Mesenchymal stem cell (in vitro differentiated cells and primary cell): Measurements from ENCODE around the gene GARNL3.

Experiments
- DNase-seq: peaks from one replicate; pipeline ENCODE4 v3.0.0-alpha.2; 2013
- H2AFZ ChIP-seq: one replicate; pipeline ENCODE4 v1.6.1; 2013; ENCODE audit warnings: low read depth, mild to moderate bottlenecking, control low read depth, inconsistent platforms, low read length, moderate library complexity
- H2AK5ac ChIP-seq: 2 replicates; pipeline ENCODE4 v1.6.1; 2013; ENCODE audit warnings: low read length, moderate library complexity, mild to moderate bottlenecking, inconsistent platforms; ENCODE audit not compliant: severe bottlenecking
- H2BK120ac ChIP-seq: one replicate; pipeline ENCODE4 v1.6.1; 2013; ENCODE audit warnings: low read depth, mild to moderate bottlenecking, inconsistent platforms, low read length, moderate library complexity
- H2BK12ac ChIP-seq, 2 experiments: one replicate each; pipeline ENCODE4 v1.6.1; 2013; ENCODE audit warnings: inconsistent platforms in 2 of 2, low read length in 2 of 2, mild to moderate bottlenecking in 2 of 2, moderate library complexity in 2 of 2, control low read depth in 1 of 2
- H2BK15ac ChIP-seq: one replicate; pipeline ENCODE4 v1.6.1; 2013; ENCODE audit warnings: mild to moderate bottlenecking, low read depth, inconsistent platforms; ENCODE audit not compliant: poor library complexity, severe bottlenecking
- H2BK5ac ChIP-seq: 2 replicates; pipeline ENCODE4 v1.6.1; 2013; ENCODE audit warnings: low read depth, mild to moderate bottlenecking, low read length, control low read depth, inconsistent platforms; ENCODE audit not compliant: poor library complexity, severe bottlenecking
- H3K14ac ChIP-seq, 2 experiments: one replicate each; pipeline ENCODE4 v1.6.1; 2013; ENCODE audit warnings: inconsistent platforms in 2 of 2, low read length in 2 of 2, control low read depth in 1 of 2, mild to moderate bottlenecking in 1 of 2, moderate library complexity in 1 of 2
- H3K18ac ChIP-seq, 2 experiments: one replicate each; pipeline ENCODE4 v1.6.1; 2013; ENCODE audit warnings: inconsistent platforms in 2 of 2, low read length in 2 of 2, control low read depth in 1 of 2, low read depth in 1 of 2, mild to moderate bottlenecking in 1 of 2
- H3K23ac ChIP-seq, 2 experiments: one replicate each; pipeline ENCODE4 v1.6.1; 2013; ENCODE audit warnings: inconsistent platforms in 2 of 2, low read length in 2 of 2, mild to moderate bottlenecking in 2 of 2, moderate library complexity in 2 of 2, control low read depth in 1 of 2
- H3K27ac ChIP-seq: 2 replicates; pipeline ENCODE4 v1.5.1; 2013; ENCODE audit warnings: mild to moderate bottlenecking, moderate library complexity, low read length, control low read depth, inconsistent platforms; ENCODE audit not compliant: poor library complexity, severe bottlenecking
- H3K27me3 ChIP-seq, 2 experiments: 2 replicates each; pipeline versions ENCODE4 v1.6.1 to v1.7.0; 2013; ENCODE audit warnings: low read length in 2 of 2, mild to moderate bottlenecking in 2 of 2, moderate library complexity in 2 of 2, control low read depth in 1 of 2, inconsistent platforms in 1 of 2; ENCODE audit not compliant: control insufficient read depth in 1 of 2, insufficient read depth in 1 of 2
- H3K36me3 ChIP-seq, 2 experiments: 2 replicates each; pipeline versions ENCODE4 v1.6.1 to v1.7.0; 2013; ENCODE audit warnings: low read length in 2 of 2, control low read depth in 1 of 2, inconsistent platforms in 1 of 2, low read depth in 1 of 2, mild to moderate bottlenecking in 1 of 2; ENCODE audit not compliant: insufficient read depth in 2 of 2, control insufficient read depth in 1 of 2
- H3K4ac ChIP-seq, 2 experiments: one replicate each; pipeline ENCODE4 v1.6.1; 2013; ENCODE audit warnings: inconsistent platforms in 2 of 2, low read length in 2 of 2, mild to moderate bottlenecking in 2 of 2, moderate library complexity in 2 of 2, control low read depth in 1 of 2, low read depth in 1 of 2
- H3K4me1 ChIP-seq: 2 replicates; pipeline ENCODE4 v1.6.1; 2013; ENCODE audit warnings: low read depth, low read length, control low read depth; ENCODE audit not compliant: control insufficient read depth, insufficient read depth
- H3K4me2 ChIP-seq: 2 replicates; pipeline ENCODE4 v1.6.1; 2013; ENCODE audit warnings: low read length, mild to moderate bottlenecking, inconsistent platforms; ENCODE audit not compliant: poor library complexity, severe bottlenecking
- H3K4me3 ChIP-seq, 2 experiments: 2 replicates each; pipeline versions ENCODE4 v1.5.1 to v1.7.0; 2013; ENCODE audit warnings: low read length in 2 of 2, mild to moderate bottlenecking in 2 of 2, control low read depth in 1 of 2, low read depth in 1 of 2; ENCODE audit not compliant: insufficient read depth in 1 of 2
- H3K79me1 ChIP-seq: replicated peaks from 2 replicates; pipeline ENCODE4 v1.6.1; 2013; ENCODE audit warnings: mild to moderate bottlenecking, control low read depth, low read length, inconsistent platforms; ENCODE audit not compliant: poor library complexity, severe bottlenecking
- H3K9ac ChIP-seq: 2 replicates; pipeline ENCODE4 v1.7.0; 2013; ENCODE audit warnings: mild to moderate bottlenecking, low read length, moderate library complexity
- H3K9me3 ChIP-seq: 2 replicates; pipeline ENCODE4 v1.7.0; 2013; ENCODE audit warnings: mild to moderate bottlenecking, low read length; ENCODE audit not compliant: control insufficient read depth
- H4K8ac ChIP-seq: one replicate; pipeline ENCODE4 v1.6.1; 2013; ENCODE audit warnings: inconsistent platforms, mild to moderate bottlenecking, low read length, moderate library complexity
- H4K91ac ChIP-seq: one replicate; pipeline ENCODE4 v1.6.1; 2013; ENCODE audit warnings: mild to moderate bottlenecking, low read length, inconsistent platforms
- WGBS: methylation state at CpG from one replicate; pipeline ENCODE4 v1.1.7; 2013; ENCODE audit warnings: mixed read lengths; 5-methylcytosine and 5-hydroxymethylcytosine counted together

The GARNL3 gene

GRCh38 chr9:127349483-127350113 lies 85.0 kb downstream of the GARNL3 start:
- Histone ChIP-seq H3K4me1 (peaks cover 6% of the 10 kb centered on the region), H3K9ac (no peak overlapping the region), H3K4me3 (no peak overlapping the region), H3K27ac (no peak overlapping the region), H2BK15ac (no peak overlapping the region), H3K36me3 (peaks cover 0 to 3% of the 10 kb centered on the region in 2 experiments), H3K4ac (no peak overlapping the region), H2BK5ac (no peak overlapping the region), H3K4me2 (no peak overlapping the region), H2AFZ (no peak overlapping the region), H2BK120ac (no peak overlapping the region), H3K18ac (no peak overlapping the region), H3K9me3 (no peaks in the 10 kb centered on the region), H2BK12ac (no peak overlapping the region), H4K91ac (no peak overlapping the region), H4K8ac (no peak overlapping the region), H3K14ac (no peak overlapping the region), H3K23ac (no peak overlapping the region), H2AK5ac (no peak overlapping the region), H3K27me3 (peaks cover 0 to 91% of the 10 kb centered on the region in 2 experiments), H3K79me1 (no peaks in the 10 kb centered on the region)
- 95% methylated on average over 11 of the region's 12 CpGs for WGBS
- DNase-seq: no peak

GRCh38 chr9:127351182-127352166 lies 86.9 kb downstream of the GARNL3 start:
- Histone ChIP-seq H2BK12ac (no peak overlapping the region), H3K14ac (no peak overlapping the region), H3K79me1 (no peaks in the 10 kb centered on the region), H2AK5ac (no peak overlapping the region), H2AFZ (no peak overlapping the region), H2BK5ac (no peak overlapping the region), H3K4ac (no peak overlapping the region), H3K27ac (no peak overlapping the region), H3K36me3 (peaks cover 0 to 3% of the 10 kb centered on the region in 2 experiments), H3K9ac (no peak overlapping the region), H4K8ac (no peak overlapping the region), H2BK15ac (no peak overlapping the region), H3K4me1 (peaks cover 2% of the 10 kb centered on the region), H3K9me3 (no peaks in the 10 kb centered on the region), H3K23ac (no peak overlapping the region), H4K91ac (no peak overlapping the region), H3K4me3 (no peak overlapping the region), H3K4me2 (no peak overlapping the region), H3K27me3 (peaks cover 0 to 92% of the 10 kb centered on the region in 2 experiments), H2BK120ac (no peak overlapping the region), H3K18ac (no peak overlapping the region)
- no peak for DNase-seq
- WGBS: 88% methylated on average over 3 of the region's 4 CpGs

- Histone ChIP-seq H3K4me1 (peaks cover 2% of the 10 kb centered on the region), H3K4me3 (no peak overlapping the region), H2BK15ac (no peak overlapping the region), H2BK120ac (no peak overlapping the region), H4K91ac (no peak overlapping the region), H2AK5ac (no peak overlapping the region), H3K9ac (no peak overlapping the region), H4K8ac (no peak overlapping the region), H2BK5ac (no peak overlapping the region), H3K9me3 (no peaks in the 10 kb centered on the region), H3K27ac (no peak overlapping the region), H3K18ac (no peak overlapping the region), H3K27me3 (peaks cover 0 to 95% of the 10 kb centered on the region in 2 experiments), H3K23ac (no peak overlapping the region), H3K4ac (no peak overlapping the region), H3K36me3 (peaks cover 0 to 5% of the 10 kb centered on the region in 2 experiments), H2AFZ (no peak overlapping the region), H3K4me2 (no peak overlapping the region), H2BK12ac (no peak overlapping the region), H3K79me1 (no peaks in the 10 kb centered on the region), H3K14ac (no peak overlapping the region)
- DNase-seq: no peak
- WGBS: 82% methylated on average over 3 of the region's 5 CpGs
Observed at GRCh38 chr9:127353882-127354281, 89.3 kb downstream of the GARNL3 start.

GRCh38 chr9:127356906-127357305 lies 92.3 kb downstream of the GARNL3 start:
- Histone ChIP-seq H2BK120ac (no peak overlapping the region), H4K8ac (no peak overlapping the region), H3K4me2 (no peak overlapping the region), H3K9ac (no peak overlapping the region), H2BK5ac (no peak overlapping the region), H3K4ac (no peak overlapping the region), H2AFZ (no peak overlapping the region), H2BK15ac (no peak overlapping the region), H3K27me3 (peaks cover 0 to 86% of the 10 kb centered on the region in 2 experiments), H3K79me1 (no peaks in the 10 kb centered on the region), H2BK12ac (no peak overlapping the region), H3K4me3 (no peak overlapping the region), H4K91ac (no peak overlapping the region), H3K36me3 (peaks cover 0 to 5% of the 10 kb centered on the region in 2 experiments), H3K27ac (no peak overlapping the region), H3K4me1 (peaks cover 7% of the 10 kb centered on the region), H3K23ac (no peak overlapping the region), H3K14ac (no peak overlapping the region), H3K9me3 (no peaks in the 10 kb centered on the region), H3K18ac (no peak overlapping the region), H2AK5ac (no peak overlapping the region)
- no peak for DNase-seq
- 91% methylated on average over 3 of the region's 4 CpGs for WGBS
